ENCODE results near the gene MBNL2.

MBNL2 gene

GRCh38 chr13:97219226-97219625 is 2.9 kb upstream of the MBNL2 start:
- H3K36me3 ChIP-seq (replicated peaks; ENCODE audit: insufficient read depth, low read length) = no peaks in the 10 kb centered on the region
- H3K4me2 ChIP-seq (ENCODE audit: low read depth, low read length) = no peak overlapping the region
- DNase-seq = no peak
- H3K4me3 ChIP-seq (ENCODE audit: low read length) = no peak overlapping the region
- H3K79me2 ChIP-seq (ENCODE audit: low read length) = peaks cover 21% of the 10 kb centered on the region
- TF ChIP-seq EZH2 (optimal IDR thresholded peaks at IDR 0.05; ENCODE audit: low read depth, low read length) (no peak), CTCF (IDR thresholded peaks at IDR 0.05; ENCODE audit: low read length) (no peak), EZH2phosphoT487 (IDR thresholded peaks at IDR 0.05; ENCODE audit: low read length) (no peak)
- H4K20me1 ChIP-seq (ENCODE audit: insufficient read depth, low read length) = no peaks in the 10 kb centered on the region
- no peaks in the 10 kb centered on the region for H3K9me2 ChIP-seq (replicated peaks; ENCODE audit: insufficient read depth, low read length)
- H3F3A ChIP-seq (ENCODE audit: insufficient read depth, low read length) = peaks cover 14% of the 10 kb centered on the region
- H2AFZ ChIP-seq (ENCODE audit: low read length) = no peak overlapping the region
- H3K27ac ChIP-seq (ENCODE audit: low read length) = no peak overlapping the region
- H3K9me3 ChIP-seq (replicated peaks; ENCODE audit: insufficient read depth, low read length) = no peaks in the 10 kb centered on the region
- no peak overlapping the region for H3K9ac ChIP-seq (ENCODE audit: low read length)
- H3K27me3 ChIP-seq (replicated peaks; ENCODE audit: insufficient read depth, low read length) = no peaks in the 10 kb centered on the region
- H3K4me1 ChIP-seq (ENCODE audit: low read length) = peaks cover 20% of the 10 kb centered on the region

GRCh38 chr13:97220151-97220900 is 1.8 kb upstream of the MBNL2 start:
- Histone ChIP-seq H3K4me3 (ENCODE audit: low read length) (no peak overlapping the region), H3K4me2 (ENCODE audit: low read depth, low read length) (no peak overlapping the region), H2AFZ (ENCODE audit: low read length) (no peak overlapping the region), H3K27me3 (replicated peaks; ENCODE audit: insufficient read depth, low read length) (no peaks in the 10 kb centered on the region), H3K4me1 (ENCODE audit: low read length) (peaks cover 14% of the 10 kb centered on the region), H3K79me2 (ENCODE audit: low read length) (peaks cover 32% of the 10 kb centered on the region), H3F3A (ENCODE audit: insufficient read depth, low read length) (peaks cover 23% of the 10 kb centered on the region), H4K20me1 (ENCODE audit: insufficient read depth, low read length) (no peaks in the 10 kb centered on the region), H3K9ac (ENCODE audit: low read length) (no peak overlapping the region), H3K36me3 (replicated peaks; ENCODE audit: insufficient read depth, low read length) (no peaks in the 10 kb centered on the region), H3K9me3 (replicated peaks; ENCODE audit: insufficient read depth, low read length) (no peaks in the 10 kb centered on the region), H3K9me2 (replicated peaks; ENCODE audit: insufficient read depth, low read length) (no peaks in the 10 kb centered on the region), H3K27ac (ENCODE audit: low read length) (no peak overlapping the region)
- DNase-seq = no peak
- TF ChIP-seq EZH2 (optimal IDR thresholded peaks at IDR 0.05; ENCODE audit: low read depth, low read length) = no peak
- no peak for TF ChIP-seq CTCF (IDR thresholded peaks at IDR 0.05; ENCODE audit: low read length)
- no peak for TF ChIP-seq EZH2phosphoT487 (IDR thresholded peaks at IDR 0.05; ENCODE audit: low read length)

GRCh38 chr13:97221046-97221445 is 1.1 kb upstream of the MBNL2 start:
- no peaks in the 10 kb centered on the region for H3K9me2 ChIP-seq (replicated peaks; ENCODE audit: insufficient read depth, low read length)
- TF ChIP-seq CTCF (IDR thresholded peaks at IDR 0.05; ENCODE audit: low read length) (no peak), EZH2 (optimal IDR thresholded peaks at IDR 0.05; ENCODE audit: low read depth, low read length) (no peak)
- H3K4me2 ChIP-seq (ENCODE audit: low read depth, low read length) = no peak overlapping the region
- H3K27ac ChIP-seq (ENCODE audit: low read length) = no peak overlapping the region
- peaks cover 8% of the 10 kb centered on the region for H3K4me1 ChIP-seq (ENCODE audit: low read length)
- no peaks in the 10 kb centered on the region for H3K27me3 ChIP-seq (replicated peaks; ENCODE audit: insufficient read depth, low read length)
- no peak overlapping the region for H3K9ac ChIP-seq (ENCODE audit: low read length)
- H4K20me1 ChIP-seq (ENCODE audit: insufficient read depth, low read length) = no peaks in the 10 kb centered on the region
- peaks cover 39% of the 10 kb centered on the region for H3K79me2 ChIP-seq (ENCODE audit: low read length)
- no peak overlapping the region for H3K4me3 ChIP-seq (ENCODE audit: low read length)
- H2AFZ ChIP-seq (ENCODE audit: low read length) = no peak overlapping the region
- no peaks in the 10 kb centered on the region for H3K9me3 ChIP-seq (replicated peaks; ENCODE audit: insufficient read depth, low read length)
- no peak for DNase-seq
- H3F3A ChIP-seq (ENCODE audit: insufficient read depth, low read length) = peaks cover 30% of the 10 kb centered on the region
- H3K36me3 ChIP-seq (replicated peaks; ENCODE audit: insufficient read depth, low read length) = no peaks in the 10 kb centered on the region

Measured in MM.1S (cell line).